ENCODE measurements around the gene DIRAS1. TPM values are rescaled to one million over a fixed set of nuclear protein-coding genes. Genes with fewer than 3 reads are reported as not detected.

Gene DIRAS1
- total RNA-seq, 4 donors from 2014 or later = 0.32 to 4.8 (median 2.8) TPM

DNA sequence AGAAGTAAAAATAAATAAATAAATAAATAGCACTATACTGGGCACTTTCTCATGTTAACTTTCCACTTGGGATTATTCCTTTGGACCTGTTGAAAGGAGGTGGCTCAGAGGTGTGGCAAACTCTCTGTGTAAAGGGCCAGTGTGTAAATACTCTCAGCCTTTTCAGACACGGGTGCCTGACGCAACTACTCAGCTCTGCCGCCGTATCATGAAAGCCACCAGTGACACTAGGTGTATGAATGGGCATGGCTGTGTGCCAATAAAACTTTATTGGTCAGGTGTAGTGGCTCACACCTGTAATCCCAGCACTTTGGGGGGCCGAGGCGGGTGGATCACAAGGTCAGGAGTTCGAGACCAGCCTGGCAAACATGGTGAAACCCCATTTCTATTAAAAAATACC, 38.8 kb upstream of the DIRAS1 start:
- DNase-seq (ENCODE audit: low spot score) = no peak
- ATAC-seq (ENCODE audit: low FRiP score) = no peak
- TF ChIP-seq, protein P1, sequence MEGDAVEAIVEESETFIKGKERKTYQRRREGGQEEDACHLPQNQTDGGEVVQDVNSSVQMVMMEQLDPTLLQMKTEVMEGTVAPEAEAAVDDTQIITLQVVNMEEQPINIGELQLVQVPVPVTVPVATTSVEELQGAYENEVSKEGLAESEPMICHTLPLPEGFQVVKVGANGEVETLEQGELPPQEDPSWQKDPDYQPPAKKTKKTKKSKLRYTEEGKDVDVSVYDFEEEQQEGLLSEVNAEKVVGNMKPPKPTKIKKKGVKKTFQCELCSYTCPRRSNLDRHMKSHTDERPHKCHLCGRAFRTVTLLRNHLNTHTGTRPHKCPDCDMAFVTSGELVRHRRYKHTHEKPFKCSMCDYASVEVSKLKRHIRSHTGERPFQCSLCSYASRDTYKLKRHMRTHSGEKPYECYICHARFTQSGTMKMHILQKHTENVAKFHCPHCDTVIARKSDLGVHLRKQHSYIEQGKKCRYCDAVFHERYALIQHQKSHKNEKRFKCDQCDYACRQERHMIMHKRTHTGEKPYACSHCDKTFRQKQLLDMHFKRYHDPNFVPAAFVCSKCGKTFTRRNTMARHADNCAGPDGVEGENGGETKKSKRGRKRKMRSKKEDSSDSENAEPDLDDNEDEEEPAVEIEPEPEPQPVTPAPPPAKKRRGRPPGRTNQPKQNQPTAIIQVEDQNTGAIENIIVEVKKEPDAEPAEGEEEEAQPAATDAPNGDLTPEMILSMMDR (IDR thresholded peaks at IDR 0.05) = no peak

DNA sequence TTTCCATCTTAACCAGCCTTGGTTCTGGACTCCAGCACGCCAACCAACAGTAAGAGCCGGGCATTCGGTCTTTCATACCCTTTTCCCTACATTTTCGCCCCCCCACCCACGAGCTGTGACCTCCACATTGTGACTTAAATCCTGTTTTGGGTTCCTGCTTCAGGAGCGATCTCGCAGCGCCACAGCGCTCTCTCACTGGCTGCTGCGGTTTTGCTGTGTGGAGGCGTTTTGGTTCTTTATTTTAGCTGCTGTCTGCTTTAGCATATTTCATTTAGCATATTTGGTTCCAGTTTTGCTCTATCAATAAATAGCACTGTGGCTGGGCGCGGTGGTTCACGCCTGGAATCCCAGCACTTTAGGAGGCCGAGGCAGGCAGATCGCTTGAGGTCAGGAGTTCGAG, 38.2 kb upstream of the DIRAS1 start:
- TF ChIP-seq, protein P1 (IDR thresholded peaks at IDR 0.05) = no peak
- no peak for DNase-seq (ENCODE audit: low spot score)
- ATAC-seq (ENCODE audit: low FRiP score) = no peak

DNA sequence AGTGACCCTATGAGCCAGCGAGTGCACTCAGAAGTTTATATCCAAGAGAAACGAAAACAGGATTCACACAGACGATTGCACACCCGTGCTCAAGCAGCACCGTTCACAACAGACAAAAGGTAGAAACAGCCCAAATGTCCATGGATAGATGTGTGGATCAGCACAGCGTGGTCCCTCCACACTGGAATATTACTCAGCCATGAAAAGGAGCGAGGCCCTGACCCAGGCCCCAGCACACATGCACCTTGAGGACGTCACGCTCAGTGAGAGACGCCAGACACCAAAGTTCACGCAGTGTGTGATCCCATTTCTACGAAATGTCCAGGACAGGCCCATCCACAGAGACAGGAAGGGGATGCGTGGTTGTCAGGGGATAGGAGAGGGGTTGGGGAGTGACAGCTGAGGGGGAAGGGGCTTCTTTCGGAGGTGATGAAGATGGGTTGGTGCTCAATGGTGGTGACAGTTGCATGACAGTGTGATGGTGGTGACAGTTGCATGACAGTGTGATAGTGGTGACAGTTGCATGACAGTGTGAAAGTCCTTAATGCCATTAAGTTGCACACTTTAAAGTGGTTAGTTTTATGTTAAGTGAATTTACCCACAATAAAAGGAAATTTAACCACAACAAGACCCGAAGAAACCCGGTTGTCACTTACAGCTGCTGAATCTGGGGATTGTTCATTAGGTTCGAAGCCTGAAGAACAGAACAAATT, 37.6 kb upstream of the DIRAS1 start:
- ATAC-seq (ENCODE audit: low FRiP score) (no peak), DNase-seq (ENCODE audit: low spot score) (no peak)
- TF ChIP-seq, protein P1 (IDR thresholded peaks at IDR 0.05) = no peak

DNA sequence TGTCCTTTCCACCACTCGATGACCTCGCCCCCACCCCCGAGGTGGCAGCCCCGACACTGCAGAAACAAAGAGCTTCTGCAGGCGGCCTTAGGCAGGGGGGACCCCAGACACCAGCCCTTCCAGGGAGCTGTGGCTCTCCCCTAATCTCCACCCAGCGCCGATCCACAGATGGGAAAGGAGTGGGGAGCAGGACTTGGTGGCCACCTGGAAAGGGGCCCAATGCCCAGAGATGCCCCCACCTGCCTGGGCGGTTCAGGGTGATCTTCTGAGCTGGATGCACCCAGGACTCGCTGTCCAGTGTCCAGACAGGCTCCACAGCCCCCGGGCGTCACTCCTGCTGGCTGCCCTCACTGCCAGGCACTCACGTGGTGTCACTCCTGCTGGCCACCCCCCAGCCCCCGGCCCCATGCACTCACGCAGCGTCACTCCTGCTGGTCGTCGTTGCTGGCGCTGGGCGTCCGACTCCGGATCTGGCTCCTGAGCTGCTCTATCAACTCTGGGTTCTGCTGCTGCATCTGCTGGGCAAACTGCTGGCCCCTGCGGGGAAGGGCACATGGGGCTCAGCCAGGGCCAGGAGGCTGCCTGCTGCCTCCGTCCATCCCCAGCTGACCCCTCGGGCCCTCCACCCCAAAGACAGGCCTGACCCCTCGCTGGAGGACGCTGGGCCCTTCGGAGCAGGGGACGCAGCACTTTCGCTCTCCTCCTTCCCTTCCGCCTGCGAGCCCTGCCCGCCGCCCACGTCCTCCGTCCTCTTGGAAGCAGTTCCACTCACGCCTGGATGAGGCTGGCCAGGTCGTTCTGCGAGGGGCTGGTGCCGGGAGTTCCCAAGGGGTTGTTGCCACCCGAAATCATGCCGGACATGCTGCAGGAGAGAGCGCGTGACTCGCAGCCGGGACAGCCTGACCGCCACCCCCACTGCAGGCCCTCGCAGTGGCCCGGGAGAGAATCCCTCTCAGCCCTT, 36.0 kb upstream of the DIRAS1 start:
- no peak for ATAC-seq (ENCODE audit: low FRiP score)
- TF ChIP-seq, protein P1 (IDR thresholded peaks at IDR 0.05) = no peak
- no peak for DNase-seq (ENCODE audit: low spot score)

DNA sequence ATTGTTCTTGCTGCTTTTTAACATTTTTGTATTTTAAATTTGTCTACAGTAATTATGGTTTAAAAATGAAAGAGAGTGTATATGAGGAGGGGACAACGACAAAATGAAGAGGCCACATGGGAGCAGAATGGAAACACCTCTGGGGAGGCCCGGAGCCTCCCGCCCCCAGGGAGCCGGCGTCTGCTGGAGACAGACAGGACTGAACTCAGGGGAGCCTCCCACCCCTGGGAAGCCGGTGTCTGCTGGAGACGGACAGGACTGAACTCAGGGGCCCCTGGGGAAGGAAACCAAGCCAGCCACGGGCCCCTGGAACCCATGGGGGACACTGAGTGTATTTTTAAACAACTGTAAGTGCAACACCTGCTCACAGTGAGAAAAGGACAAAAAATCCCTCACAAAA, 35.3 kb upstream of the DIRAS1 start:
- TF ChIP-seq, protein P1 (IDR thresholded peaks at IDR 0.05) = no peak
- DNase-seq (ENCODE audit: low spot score) (no peak), ATAC-seq (ENCODE audit: low FRiP score) (no peak)

DNA sequence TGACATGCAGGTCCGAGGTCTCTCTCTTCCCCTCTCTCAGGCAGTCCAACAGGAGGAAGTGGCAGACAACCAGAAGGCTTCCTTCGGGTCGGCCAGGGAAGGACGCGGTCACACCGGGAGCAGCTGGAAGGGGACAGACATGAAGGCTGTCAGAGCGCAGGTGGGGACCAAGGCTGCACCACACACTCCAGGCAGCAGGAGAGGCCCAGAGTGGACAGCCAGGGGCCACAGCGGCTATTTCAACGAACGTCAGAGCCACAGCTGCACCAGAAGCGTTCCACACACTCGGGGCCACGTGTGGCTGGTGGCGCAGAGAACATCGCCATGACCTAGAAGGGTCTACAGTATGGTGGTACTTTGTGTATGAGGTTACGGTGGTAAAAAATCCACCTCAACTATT, 34.6 kb upstream of the DIRAS1 start:
- ATAC-seq (ENCODE audit: low FRiP score) = no peak
- DNase-seq (ENCODE audit: low spot score) = no peak
- TF ChIP-seq, protein P1 (IDR thresholded peaks at IDR 0.05) = no peak
